HG03442 (cell line): ENCODE results near the gene IL4I1.
A peak's percentile ranks its signal among the peaks of the same experiment; 100 is the strongest.

Experiments used
- ATAC-seq: cut with Tn5 transposase; IDR thresholded peaks from one replicate; pipeline ENCODE4 v1.9.1; 2021; ENCODE audit warnings: mild to moderate bottlenecking, moderate library complexity; ENCODE audit not compliant: unreplicated experiment

The IL4I1 gene

GRCh38 chr19:49866933-49867782 lies 29.5 kb downstream of the IL4I1 start, which contains the start of gene PNKP:
TSS of gene PNKP (minus strand) at chr19:49867576. CDS start at chr19:49867204, 372 bp downstream.
- ATAC-seq = peak; percentile 34

GRCh38 chr19:49864890-49865289 lies 31.8 kb downstream of the IL4I1 start:
- ATAC-seq = no peak

GRCh38 chr19:49863935-49864320 lies 32.8 kb downstream of the IL4I1 start:
- ATAC-seq = no peak

GRCh38 chr19:49863254-49863934 lies 33.3 kb downstream of the IL4I1 start:
- ATAC-seq = no peak

- no peak for ATAC-seq
Observed at GRCh38 chr19:49862391-49863253, 34.1 kb downstream of the IL4I1 start.

- no peak for ATAC-seq
Observed at GRCh38 chr19:49861541-49862378, 34.9 kb downstream of the IL4I1 start.

- no peak for ATAC-seq
Observed at GRCh38 chr19:49861107-49861506, 35.6 kb downstream of the IL4I1 start.

GRCh38 chr19:49860336-49861102 lies 36.2 kb downstream of the IL4I1 start:
- no peak for ATAC-seq

- ATAC-seq = no peak
Observed at GRCh38 chr19:49859682-49860335, 36.9 kb downstream of the IL4I1 start.

- ATAC-seq = no peak
Observed at GRCh38 chr19:49858088-49858985, 38.4 kb downstream of the IL4I1 start.

GRCh38 chr19:49857838-49858087 lies 38.9 kb downstream of the IL4I1 start:
- no peak for ATAC-seq

GRCh38 chr19:49857061-49857837 lies 39.4 kb downstream of the IL4I1 start:
- no peak for ATAC-seq

GRCh38 chr19:49856574-49857021 lies 40.1 kb downstream of the IL4I1 start:
- no peak for ATAC-seq

- ATAC-seq = no peak
Observed at GRCh38 chr19:49855676-49856573, 40.8 kb downstream of the IL4I1 start.

GRCh38 chr19:49855277-49855675 lies 41.4 kb downstream of the IL4I1 start:
- no peak for ATAC-seq
